GM18526 (cell line): ENCODE measurements around the gene INPP4A.

Experiments
- POLR2A ChIP-seq: IDR thresholded peaks from 3 replicates; pipeline ENCODE4 v1.6.1; 2011; ENCODE audit not compliant: insufficient read length; ENCODE audit errors: extremely low read depth

The INPP4A gene

GRCh38 chr2:98559581-98559980 is 114.9 kb downstream of the INPP4A start:
- TF ChIP-seq POLR2A = no peak

DNA sequence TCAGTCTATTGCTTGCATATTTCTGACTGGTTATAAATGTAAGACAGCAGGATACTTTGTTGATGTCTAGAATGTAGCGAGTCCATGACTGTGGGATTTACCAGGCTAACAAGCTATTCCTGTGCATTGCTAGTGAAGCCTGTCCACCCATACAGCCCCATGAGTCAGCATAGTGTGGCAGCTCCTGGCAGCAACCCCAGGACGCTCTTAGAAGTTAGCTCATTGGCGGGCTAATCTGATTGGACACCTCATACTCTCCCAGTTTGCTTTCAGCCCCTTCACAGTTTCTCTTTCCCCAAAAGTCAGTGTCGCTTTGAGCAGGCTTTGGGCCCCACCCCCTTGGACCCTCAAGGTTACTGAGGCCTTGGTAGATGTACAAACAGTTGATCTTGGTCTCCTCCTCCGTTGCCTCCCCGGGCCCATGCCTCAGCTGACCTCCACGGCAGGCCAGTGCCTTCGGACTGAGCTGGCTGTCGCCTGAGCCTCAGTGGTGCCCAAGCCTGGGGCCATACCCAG is 115.7 kb downstream of the INPP4A start:
- TF ChIP-seq POLR2A = no peak

DNA sequence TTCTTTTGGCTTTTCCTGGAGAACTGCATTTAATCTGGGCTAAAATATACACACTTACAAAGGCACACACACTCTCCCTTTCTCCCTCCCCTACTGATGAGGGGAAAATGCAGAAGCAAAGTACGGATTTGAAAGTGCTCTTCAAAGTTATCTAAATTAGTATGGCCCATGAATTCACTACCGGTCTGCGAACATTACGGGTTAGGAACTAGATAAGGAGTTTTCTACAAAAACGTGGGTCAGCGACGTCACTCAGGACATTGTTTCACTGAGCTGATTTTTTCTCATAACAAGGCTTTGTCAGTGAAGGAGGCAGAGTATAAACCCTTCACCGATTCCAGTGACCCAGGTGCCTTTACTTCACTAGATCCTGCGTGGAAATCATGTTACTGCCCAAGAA is 116.4 kb downstream of the INPP4A start:
- TF ChIP-seq POLR2A = no peak

- no peak for TF ChIP-seq POLR2A
Measured at GRCh38 chr2:98561902-98562695, 117.4 kb downstream of the INPP4A start.

DNA sequence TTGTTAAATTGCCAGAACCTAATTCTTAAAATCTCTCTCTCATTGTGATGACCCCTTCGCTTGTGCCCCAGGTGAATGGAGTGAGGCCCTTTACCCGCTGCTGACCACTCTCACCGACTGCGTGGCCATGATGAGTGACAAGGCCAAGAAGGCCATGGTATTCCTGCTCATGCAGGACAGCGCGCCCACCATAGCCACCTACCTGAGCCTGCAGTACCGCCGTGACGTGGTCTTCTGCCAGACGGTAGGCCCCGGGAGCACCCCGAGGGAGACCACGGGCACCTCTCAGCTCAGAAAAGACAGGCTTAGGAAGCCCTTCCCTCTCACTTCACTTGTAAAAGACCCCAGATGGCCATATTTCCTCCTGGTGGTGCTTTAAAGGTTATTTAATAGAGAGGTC is 118.7 kb downstream of the INPP4A start:
- no peak for TF ChIP-seq POLR2A

DNA sequence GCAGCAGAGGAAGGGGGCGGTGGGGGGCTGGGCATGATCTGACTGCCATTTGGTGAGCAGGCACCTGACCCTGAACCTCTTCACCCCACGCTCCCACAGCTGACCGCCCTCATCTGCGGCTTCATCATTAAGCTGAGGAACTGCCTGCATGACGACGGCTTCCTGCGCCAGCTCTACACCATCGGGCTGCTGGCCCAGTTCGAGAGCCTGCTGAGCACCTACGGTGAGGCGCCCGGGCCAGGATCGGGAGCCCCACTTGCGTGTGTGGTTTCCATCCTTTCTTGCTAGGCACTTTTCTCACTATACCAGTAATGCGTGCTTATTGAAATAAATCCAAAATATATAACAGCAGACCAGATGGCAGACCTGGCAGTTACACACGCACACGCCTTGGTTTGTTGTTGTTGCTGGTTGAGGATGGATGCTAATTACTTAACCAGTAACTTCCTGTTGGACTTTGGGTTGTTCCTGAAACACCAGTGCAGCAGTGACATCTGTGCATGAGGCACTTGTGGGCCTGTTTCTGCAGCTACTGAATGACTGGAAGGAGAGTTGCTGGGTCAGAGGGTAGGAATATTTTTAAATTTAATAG is 120.0 kb downstream of the INPP4A start:
- TF ChIP-seq POLR2A = no peak

DNA sequence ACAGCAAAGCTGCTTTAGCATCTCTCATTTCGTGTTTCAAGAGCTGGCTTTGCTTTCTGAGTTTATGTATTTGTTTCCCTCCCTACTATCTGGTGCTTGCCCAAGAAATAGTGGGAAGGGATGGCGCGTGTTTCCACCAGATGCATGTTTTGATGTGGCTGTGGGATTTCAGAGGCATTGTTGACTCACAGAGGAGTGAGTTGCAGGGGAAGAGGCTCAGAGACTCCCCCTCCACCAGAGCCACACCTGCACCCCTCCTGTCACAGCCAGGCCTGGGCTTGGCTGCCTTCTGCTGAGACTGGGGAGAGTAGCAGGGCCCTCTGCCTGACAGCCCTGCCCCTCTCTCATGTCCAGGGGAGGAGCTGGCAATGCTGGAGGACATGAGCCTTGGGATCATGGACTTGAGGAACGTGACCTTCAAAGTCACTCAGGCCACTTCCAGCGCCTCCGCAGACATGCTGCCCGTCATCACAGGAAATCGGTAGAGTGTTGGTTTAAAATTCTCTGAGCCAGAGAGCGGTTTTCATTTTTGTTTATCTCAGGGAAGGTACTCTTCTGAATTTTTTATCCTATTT is 120.7 kb downstream of the INPP4A start:
- TF ChIP-seq POLR2A = no peak

GRCh38 chr2:98565941-98566340 is 121.3 kb downstream of the INPP4A start:
- no peak for TF ChIP-seq POLR2A

GRCh38 chr2:98568161-98568956 is 123.7 kb downstream of the INPP4A start:
- TF ChIP-seq POLR2A = no peak

DNA sequence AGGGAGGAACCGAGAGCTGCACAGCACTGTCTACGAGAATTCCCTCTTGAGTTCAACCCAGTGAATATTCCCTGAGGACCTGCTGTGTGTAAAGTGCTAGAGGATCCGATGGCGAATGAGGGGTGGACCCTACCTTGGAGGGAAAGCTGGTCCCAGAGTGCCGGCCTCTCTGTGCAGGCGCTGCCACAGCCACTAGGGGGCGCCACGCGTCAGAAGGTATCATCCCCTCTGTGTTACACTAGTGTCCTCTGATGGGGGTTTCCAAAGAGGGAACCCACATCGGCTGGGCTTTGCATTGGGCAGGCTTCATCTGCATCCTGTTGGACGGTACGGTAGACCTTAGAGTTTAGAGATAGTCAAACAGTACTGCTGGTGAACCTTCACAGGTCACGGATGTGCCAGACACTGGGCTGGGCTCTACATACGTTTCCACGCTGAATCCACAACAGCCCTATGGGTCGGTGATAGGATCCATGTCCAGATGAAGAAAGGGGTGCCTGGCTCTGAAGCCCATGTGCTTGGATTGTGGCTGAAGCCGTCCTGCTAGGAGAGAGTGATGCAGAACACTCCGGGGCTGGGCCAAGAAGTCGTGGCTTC is 124.6 kb downstream of the INPP4A start:
- no peak for TF ChIP-seq POLR2A

DNA sequence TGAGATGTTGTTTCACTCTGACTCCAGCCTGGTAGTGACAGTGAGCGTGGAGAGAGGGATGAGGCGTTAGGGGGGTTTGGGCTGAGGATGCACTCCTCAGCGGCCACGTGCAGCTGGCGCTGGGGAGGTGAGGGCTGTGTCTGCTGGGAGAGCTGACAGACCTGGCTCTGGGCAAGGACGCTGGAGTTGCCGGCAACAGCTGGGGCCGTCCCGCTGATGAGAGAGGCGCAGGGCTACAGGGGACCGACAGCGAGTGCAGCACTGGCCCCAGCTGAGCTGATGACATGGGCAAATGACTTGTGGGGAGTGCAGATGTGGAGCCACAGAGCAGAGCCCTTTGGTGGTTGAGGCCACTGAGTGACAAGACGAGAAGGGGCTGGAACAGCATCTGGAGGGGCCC is 125.3 kb downstream of the INPP4A start:
- TF ChIP-seq POLR2A = no peak

DNA sequence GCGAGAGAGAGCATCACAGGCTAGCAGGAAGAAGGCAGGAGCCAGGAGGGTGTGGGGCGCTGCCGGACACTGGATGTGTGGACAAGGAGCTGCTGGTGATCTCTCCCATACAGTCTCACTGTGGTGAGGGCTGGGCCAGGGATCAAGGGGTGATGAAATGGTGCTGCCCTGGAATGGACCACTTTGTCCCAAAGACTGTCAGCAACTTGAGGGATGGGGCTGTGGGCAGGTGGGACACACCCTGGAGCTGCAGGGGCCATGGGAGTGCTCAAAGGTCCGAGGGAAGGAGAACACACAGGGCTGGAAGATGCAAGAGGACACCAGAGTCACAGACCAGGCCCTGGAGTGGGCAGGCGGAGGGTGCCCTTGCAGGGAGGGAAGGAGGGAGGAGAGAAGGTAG is 125.7 kb downstream of the INPP4A start:
- TF ChIP-seq POLR2A = no peak

- no peak for TF ChIP-seq POLR2A
Measured at GRCh38 chr2:98571121-98571701, 126.6 kb downstream of the INPP4A start.

- TF ChIP-seq POLR2A = no peak
Measured at GRCh38 chr2:98571796-98572195, 127.1 kb downstream of the INPP4A start.

GRCh38 chr2:98572211-98572610 is 127.6 kb downstream of the INPP4A start:
- no peak for TF ChIP-seq POLR2A
